HepG2 (cell line): ENCODE results near the gene SNX13. TPM values are rescaled to one million over a fixed set of nuclear protein-coding genes. Genes with fewer than 3 reads are reported as not detected.

ENCODE experiments used
- AGO1 ChIP-seq: fragments of 200-400 bp; formaldehyde crosslinking; IDR thresholded peaks from 2 replicates; pipeline ENCODE4 v1.6.1; 2017; ENCODE audit warnings: mild to moderate bottlenecking, low read depth, low read length, moderate library complexity; ENCODE audit not compliant: poor library complexity, severe bottlenecking
- CBX2 ChIP-seq, 2 experiments: fragments of 200-600 bp in 1 of 2; sonication (generic); formaldehyde crosslinking in 1 of 2; IDR thresholded peaks; 2 replicates each; pipeline versions ENCODE4 v1.7.0 to v1.8.1; 2018 to 2022; ENCODE audit warnings: low read depth in 2 of 2, low read length in 1 of 2, mild to moderate bottlenecking in 1 of 2, missing genetic modification reagents in 1 of 2
- ELF4 ChIP-seq: sonication (generic); formaldehyde crosslinking; IDR thresholded peaks from 2 replicates; pipeline ENCODE4 v1.5.0; 2020; ENCODE audit warnings: missing genetic modification reagents, mild to moderate bottlenecking, moderate library complexity, borderline replicate concordance
- FOXO4 ChIP-seq: sonication (generic); formaldehyde crosslinking; conservative IDR thresholded peaks from 2 replicates; pipeline ENCODE4 v1.8.1; 2023; ENCODE audit warnings: missing genetic modification reagents
- FOXP1 ChIP-seq, 2 experiments: fragments of 450-650 bp in 1 of 2; IDR thresholded peaks; 2 replicates each; pipeline ENCODE4 v1.6.1; 2017 to 2018; ENCODE audit warnings: antibody characterized with exemption in 1 of 2
- HHEX ChIP-seq: IDR thresholded peaks from 2 replicates; pipeline ENCODE4 v1.6.1; 2016; ENCODE audit warnings: control low read depth
- HOXA3 ChIP-seq: sonication (generic); formaldehyde crosslinking; IDR thresholded peaks from 2 replicates; pipeline ENCODE4 v1.5.0; 2020; ENCODE audit warnings: missing genetic modification reagents
- KLF16 ChIP-seq, 2 experiments: sonication (generic) in 1 of 2; formaldehyde crosslinking in 1 of 2; IDR thresholded peaks; 2 replicates each; pipeline versions ENCODE4 v1.6.1 to v1.8.0; 2016 to 2023; ENCODE audit warnings: missing genetic modification reagents in 2 of 2, missing compliant biosample characterization in 1 of 2
- MAFG ChIP-seq: sonication (generic); formaldehyde crosslinking; IDR thresholded peaks from 2 replicates; pipeline ENCODE4 v1.5.1; 2020; ENCODE audit warnings: mild to moderate bottlenecking, missing genetic modification reagents
- MXD3 ChIP-seq: IDR thresholded peaks from 2 replicates; pipeline ENCODE4 v1.6.1; 2016; ENCODE audit warnings: mild to moderate bottlenecking, missing biosample characterization, missing genetic modification reagents
- MYNN ChIP-seq: sonication (generic); formaldehyde crosslinking; IDR thresholded peaks from 2 replicates; pipeline ENCODE4 v1.4.0; 2020; ENCODE audit warnings: mild to moderate bottlenecking, low read depth, missing genetic modification reagents
- POLR2G ChIP-seq: fragments of 200-400 bp; formaldehyde crosslinking; IDR thresholded peaks from 2 replicates; pipeline ENCODE4 v1.6.1; 2018; ENCODE audit warnings: mild to moderate bottlenecking, low read depth, low read length, moderate library complexity
- RXRA ChIP-seq: sonication (generic); formaldehyde crosslinking; IDR thresholded peaks from 2 replicates; pipeline ENCODE4 v1.5.1; 2020; ENCODE audit warnings: missing genetic modification reagents
- SATB2 ChIP-seq: sonication (generic); formaldehyde crosslinking; IDR thresholded peaks from 2 replicates; pipeline ENCODE4 v1.5.0; 2020; ENCODE audit warnings: missing genetic modification reagents
- XRCC5 ChIP-seq: fragments of 200-400 bp; formaldehyde crosslinking; optimal IDR thresholded peaks from 2 replicates; pipeline ENCODE3; 2017; ENCODE audit warnings: mild to moderate bottlenecking, low read length
- ZMAT3 ChIP-seq: sonication (generic); formaldehyde crosslinking; conservative IDR thresholded peaks from 2 replicates; pipeline ENCODE4 v1.7.0; 2021; ENCODE audit warnings: missing genetic modification reagents
- ZMYM3 ChIP-seq: sonication (generic); formaldehyde crosslinking; IDR thresholded peaks from 2 replicates; pipeline ENCODE4 v1.5.1; 2020; ENCODE audit warnings: mild to moderate bottlenecking, missing genetic modification reagents
- ZNF101 ChIP-seq: sonication (generic); formaldehyde crosslinking; IDR thresholded peaks from 2 replicates; pipeline ENCODE4 v1.4.0; 2020; ENCODE audit warnings: mild to moderate bottlenecking, low read depth, missing genetic modification reagents, borderline replicate concordance
- ZNF17 ChIP-seq: sonication (generic); formaldehyde crosslinking; IDR thresholded peaks from 2 replicates; pipeline ENCODE4 v1.5.0; 2020; ENCODE audit warnings: mild to moderate bottlenecking, missing genetic modification reagents
- ZNF530 ChIP-seq: sonication (generic); formaldehyde crosslinking; IDR thresholded peaks from 2 replicates; pipeline ENCODE4 v1.5.0; 2020; ENCODE audit warnings: low read depth, mild to moderate bottlenecking, missing genetic modification reagents
- ZNF800 ChIP-seq: sonication (generic); formaldehyde crosslinking; IDR thresholded peaks from 2 replicates; pipeline ENCODE4 v1.4.0; 2020; ENCODE audit warnings: missing genetic modification reagents
- ZNF841 ChIP-seq: sonication (generic); formaldehyde crosslinking; IDR thresholded peaks from 2 replicates; pipeline ENCODE4 v1.8.1; 2023; ENCODE audit warnings: missing genetic modification reagents, borderline replicate concordance
- ZSCAN12 ChIP-seq: sonication (generic); formaldehyde crosslinking; IDR thresholded peaks from 2 replicates; pipeline ENCODE4 v1.9.0; 2021; ENCODE audit warnings: mild to moderate bottlenecking, missing genetic modification reagents
- ZXDC ChIP-seq: sonication (generic); formaldehyde crosslinking; IDR thresholded peaks from 2 replicates; pipeline ENCODE4 v1.5.0; 2020; ENCODE audit warnings: mild to moderate bottlenecking, missing genetic modification reagents
- polyA plus RNA-seq, 8 experiments: library from polyadenylated mRNA; depleted of rRNA in 3 of 8; stranded (reverse) in 7 of 8; unstranded in 1 of 8; fragments of >200 nt; fragmentation: Illumina TruSeq in 4 of 8; extraction: Trizol in 4 of 8; gene quantifications; 2 replicates each; pipeline versions ENCODE4 v1.2.1 to v1.2.3, GENCODE V29; 2011 to 2016; ENCODE audit warnings: low read depth in 4 of 8, missing spikeins in 1 of 8, mixed read lengths in 1 of 8; ENCODE audit not compliant: insufficient read depth in 1 of 8
- total RNA-seq, 5 experiments: library from RNA; depleted of rRNA; stranded (reverse); fragments of >200 nt; fragmentation: Illumina TruSeq; extraction: Trizol; gene quantifications; 2 replicates each; pipeline ENCODE4 v1.2.3, GENCODE V29; 2016; ENCODE audit warnings: low read depth in 1 of 5

SNX13 gene
- total and polyA plus RNA-seq, 2 of the 13 experiments (the other 11 are each of a cell fraction or from before 2014, with no cell fraction given), result 14.3 to 32.3 TPM

GRCh38 chr7:17940302-17940883 lies at the start of gene SNX13 (continued):
- TF ChIP-seq MXD3, result peak; percentile 57; the same call in 1 of the 2 replicates
- no peak for TF ChIP-seq MYNN
- no peak for TF ChIP-seq CBX2 (IDR thresholded peaks at IDR 0.05; ENCODE audit: low read depth, low read length)
- no peak for TF ChIP-seq CBX2 (CRISPR knock-in tag; IDR thresholded peaks at IDR 0.05; ENCODE audit: low read depth)
- TF ChIP-seq HOXA3, result peak; percentile 96
- TF ChIP-seq POLR2G, result peak; percentile 90
- no peak for TF ChIP-seq ELF4
- no peak for TF ChIP-seq ZNF841 (CRISPR knock-in tag)
- TF ChIP-seq FOXO4, result no peak
- TF ChIP-seq RXRA (CRISPR knock-in tag), result peak; percentile 50
- TF ChIP-seq ZNF800 (CRISPR knock-in tag), result 0 out of 2 replicates have a peak, but pooled peaks have one; percentile 60
- TF ChIP-seq ZMYM3 (CRISPR knock-in tag), result 0 out of 2 replicates have a peak, but pooled peaks have one; percentile 37
- peak; percentile 26 for TF ChIP-seq XRCC5
- TF ChIP-seq KLF16 (CRISPR knock-in tag; IDR thresholded peaks at IDR 0.05), result peak in 1 of 2 experiments; percentile 70; a peak in 2 of 4 replicates
- TF ChIP-seq ZNF17, result peak; percentile 76; the same call in 1 of the 2 replicates
- TF ChIP-seq FOXP1 (IDR thresholded peaks at IDR 0.05), result no peak
- no peak for TF ChIP-seq FOXP1 (CRISPR knock-in tag; IDR thresholded peaks at IDR 0.05)
- TF ChIP-seq MAFG, result no peak
- 0 out of 2 replicates have a peak, but pooled peaks have one; percentile 9 for TF ChIP-seq ZSCAN12 (CRISPR knock-in tag)
- TF ChIP-seq ZXDC (CRISPR knock-in tag), result no peak
- TF ChIP-seq ZMAT3 (CRISPR knock-in tag), result 0 out of 2 replicates have a peak, but pooled peaks have one; percentile 33
- no peak for TF ChIP-seq ZNF530 (CRISPR knock-in tag)
- no peak for TF ChIP-seq HHEX (CRISPR knock-in tag)
- no peak for TF ChIP-seq SATB2 (CRISPR knock-in tag)
- no peak for TF ChIP-seq ZNF101
- TF ChIP-seq AGO1, result no peak
